Peyer's patch (tissue), 4 donors: ENCODE results near the gene PLCXD1.

ENCODE experiments used
- CTCF ChIP-seq, 6 experiments: fragments of 450-650 bp in 4 of 6; fragments of 200-600 bp in 2 of 6; sonication (generic) in 1 of 6; IDR thresholded peaks; one replicate each; pipeline ENCODE4 v1.5.1; 2017 to 2019; ENCODE audit warnings: antibody characterized with exemption in 6 of 6, mild to moderate bottlenecking in 3 of 6, moderate library complexity in 1 of 6
- POLR2A ChIP-seq, 2 donors: fragments of 450-650 bp; IDR thresholded peaks; one replicate each; pipeline ENCODE4 v1.5.1; 2017; ENCODE audit warnings: antibody characterized with exemption in 2 of 2, mild to moderate bottlenecking in 2 of 2, moderate library complexity in 2 of 2

- TF ChIP-seq CTCF (IDR thresholded peaks at IDR 0.05) (no peak), POLR2A (IDR thresholded peaks at IDR 0.05) (no peak)
Measured at GRCh38 chrX:312621-313331, 31.6 kb downstream of the PLCXD1 start.
